Measurements from ENCODE around the gene CTCF. TPM values are rescaled to one million over a fixed set of nuclear protein-coding genes. Genes with fewer than 3 reads are reported as not detected.

CTCF gene
- total RNA-seq, 2 donors from 2014 or later: 54.3 to 72.4 TPM

GRCh38 chr16:67667453-67667816 lies 105.1 kb downstream of the CTCF start:
- peak overlapping the region; percentile 80 for H3K4me3 Mint-ChIP-seq
- H3K27me3 Mint-ChIP-seq: no peaks in the 10 kb centered on the region
- H3K27ac Mint-ChIP-seq: peak overlapping the region in 1 of 2 donors; percentile 21
- H3K4me1 Mint-ChIP-seq (ENCODE audit: low read depth in 2 of 2): peaks cover 6 to 12% of the 10 kb centered on the region in 2 donors
- H3K36me3 Mint-ChIP-seq: no peaks in the 10 kb centered on the region
- ATAC-seq (no peak), DNase-seq (ENCODE audit: low spot score) (no peak)
- no peaks in the 10 kb centered on the region for H3K9me3 Mint-ChIP-seq

GRCh38 chr16:67667817-67668494 lies 105.6 kb downstream of the CTCF start:
- H3K4me3 Mint-ChIP-seq: no peak overlapping the region
- peak; percentile 83 to 84 for ATAC-seq
- H3K9me3 Mint-ChIP-seq: no peaks in the 10 kb centered on the region
- no peak overlapping the region for H3K27ac Mint-ChIP-seq
- no peaks in the 10 kb centered on the region for H3K27me3 Mint-ChIP-seq
- H3K4me1 Mint-ChIP-seq (ENCODE audit: low read depth in 2 of 2): peaks cover 6 to 17% of the 10 kb centered on the region in 2 donors
- DNase-seq (ENCODE audit: low spot score): peak; percentile 83
- no peaks in the 10 kb centered on the region for H3K36me3 Mint-ChIP-seq

- no peaks in the 10 kb centered on the region for H3K27me3 Mint-ChIP-seq
- no peaks in the 10 kb centered on the region for H3K9me3 Mint-ChIP-seq
- no peak for ATAC-seq
- peak; percentile 51 for DNase-seq (ENCODE audit: low spot score)
- no peak overlapping the region for H3K4me3 Mint-ChIP-seq
- H3K27ac Mint-ChIP-seq: no peak overlapping the region
- peaks cover 6 to 17% of the 10 kb centered on the region in 2 donors for H3K4me1 Mint-ChIP-seq (ENCODE audit: low read depth in 2 of 2)
- no peaks in the 10 kb centered on the region for H3K36me3 Mint-ChIP-seq
Observed at GRCh38 chr16:67668495-67669157, 106.3 kb downstream of the CTCF start.

- Mint-ChIP-seq H3K4me3 (no peak overlapping the region), H3K27ac (peak overlapping the region in 1 of 2 donors; percentile 57), H3K27me3 (no peaks in the 10 kb centered on the region), H3K36me3 (no peaks in the 10 kb centered on the region), H3K4me1 (ENCODE audit: low read depth in 2 of 2) (peaks cover 6 to 11% of the 10 kb centered on the region in 2 donors), H3K9me3 (no peaks in the 10 kb centered on the region)
- DNase-seq (ENCODE audit: low spot score) (peak; percentile 49), ATAC-seq (no peak)
Observed at GRCh38 chr16:67669499-67670101, 107.3 kb downstream of the CTCF start.

GRCh38 chr16:67672306-67672705 lies 110.0 kb downstream of the CTCF start:
- H3K4me3 Mint-ChIP-seq: no peak overlapping the region

GRCh38 chr16:67672739-67673662 lies 110.7 kb downstream of the CTCF start:
- no peaks in the 10 kb centered on the region for H3K9me3 Mint-ChIP-seq
- no peaks in the 10 kb centered on the region for H3K36me3 Mint-ChIP-seq
- no peaks in the 10 kb centered on the region for H3K27me3 Mint-ChIP-seq
- DNase-seq (ENCODE audit: low spot score) (no peak), ATAC-seq (peak; percentile 37 to 59)
- no peak overlapping the region for H3K4me3 Mint-ChIP-seq
- peaks cover 0 to 5% of the 10 kb centered on the region in 2 donors for H3K4me1 Mint-ChIP-seq (ENCODE audit: low read depth in 2 of 2)
- no peak overlapping the region for H3K27ac Mint-ChIP-seq

More at GRCh38 chr16:67672306-67672705, 110.0 kb downstream of the CTCF start:
- Mint-ChIP-seq H3K27ac (no peak overlapping the region), H3K27me3 (no peaks in the 10 kb centered on the region), H3K4me1 (ENCODE audit: low read depth in 2 of 2) (peaks cover 0 to 5% of the 10 kb centered on the region in 2 donors), H3K9me3 (no peaks in the 10 kb centered on the region), H3K36me3 (no peaks in the 10 kb centered on the region)
- ATAC-seq: no peak
- no peak for DNase-seq (ENCODE audit: low spot score)

GRCh38 chr16:67673712-67674580 lies 111.6 kb downstream of the CTCF start:
- H3K27me3 Mint-ChIP-seq: no peaks in the 10 kb centered on the region
- H3K36me3 Mint-ChIP-seq: no peaks in the 10 kb centered on the region
- no peaks in the 10 kb centered on the region for H3K9me3 Mint-ChIP-seq
- DNase-seq (ENCODE audit: low spot score): no peak
- ATAC-seq: no peak
- peak overlapping the region in 1 of 2 donors; percentile 72 for H3K27ac Mint-ChIP-seq
- no peak overlapping the region for H3K4me3 Mint-ChIP-seq
- H3K4me1 Mint-ChIP-seq (ENCODE audit: low read depth in 2 of 2): peaks cover 0 to 5% of the 10 kb centered on the region in 2 donors

- no peak overlapping the region for H3K27ac Mint-ChIP-seq
- H3K36me3 Mint-ChIP-seq: no peaks in the 10 kb centered on the region
- DNase-seq (ENCODE audit: low spot score) (no peak), ATAC-seq (peak in 1 of 2 donors; percentile 29)
- no peaks in the 10 kb centered on the region for H3K27me3 Mint-ChIP-seq
- H3K9me3 Mint-ChIP-seq: no peaks in the 10 kb centered on the region
- H3K4me1 Mint-ChIP-seq (ENCODE audit: low read depth in 2 of 2): peaks cover 0 to 5% of the 10 kb centered on the region in 2 donors
- H3K4me3 Mint-ChIP-seq: no peak overlapping the region
Observed at GRCh38 chr16:67674851-67675578, 112.7 kb downstream of the CTCF start.

- ATAC-seq: no peak
- H3K9me3 Mint-ChIP-seq: no peaks in the 10 kb centered on the region
- no peak overlapping the region for H3K27ac Mint-ChIP-seq
- H3K27me3 Mint-ChIP-seq: no peaks in the 10 kb centered on the region
- H3K4me3 Mint-ChIP-seq: no peak overlapping the region
- H3K36me3 Mint-ChIP-seq: no peaks in the 10 kb centered on the region
- H3K4me1 Mint-ChIP-seq (ENCODE audit: low read depth in 2 of 2): peaks cover 0 to 5% of the 10 kb centered on the region in 2 donors
- no peak for DNase-seq (ENCODE audit: low spot score)
Observed at GRCh38 chr16:67675579-67675935, 113.2 kb downstream of the CTCF start.

GRCh38 chr16:67675999-67676398 lies 113.7 kb downstream of the CTCF start:
- H3K9me3 Mint-ChIP-seq: no peaks in the 10 kb centered on the region
- peaks cover 0 to 5% of the 10 kb centered on the region in 2 donors for H3K4me1 Mint-ChIP-seq (ENCODE audit: low read depth in 2 of 2)
- H3K4me3 Mint-ChIP-seq: no peak overlapping the region
- H3K36me3 Mint-ChIP-seq: no peaks in the 10 kb centered on the region
- no peak overlapping the region for H3K27ac Mint-ChIP-seq
- H3K27me3 Mint-ChIP-seq: no peaks in the 10 kb centered on the region
- ATAC-seq (no peak), DNase-seq (ENCODE audit: low spot score) (no peak)

- Mint-ChIP-seq H3K4me1 (ENCODE audit: low read depth in 2 of 2) (peaks cover 0 to 5% of the 10 kb centered on the region in 2 donors), H3K4me3 (no peak overlapping the region), H3K9me3 (no peaks in the 10 kb centered on the region), H3K27me3 (no peaks in the 10 kb centered on the region), H3K27ac (no peak overlapping the region), H3K36me3 (no peaks in the 10 kb centered on the region)
- ATAC-seq: no peak
- DNase-seq (ENCODE audit: low spot score): no peak
Observed at GRCh38 chr16:67676516-67676915, 114.2 kb downstream of the CTCF start.

GRCh38 chr16:67676939-67677338 lies 114.6 kb downstream of the CTCF start:
- H3K4me1 Mint-ChIP-seq (ENCODE audit: low read depth in 2 of 2): peaks cover 0 to 5% of the 10 kb centered on the region in 2 donors
- no peaks in the 10 kb centered on the region for H3K27me3 Mint-ChIP-seq
- no peaks in the 10 kb centered on the region for H3K36me3 Mint-ChIP-seq
- H3K4me3 Mint-ChIP-seq: no peak overlapping the region
- ATAC-seq (no peak), DNase-seq (ENCODE audit: low spot score) (no peak)
- H3K27ac Mint-ChIP-seq: no peak overlapping the region
- H3K9me3 Mint-ChIP-seq: no peaks in the 10 kb centered on the region

Data from natural killer cell treated with Interleukin-12 subunit alpha and Interleukin-12 subunit beta and Interleukin-15 and Interleukin-18, amount 100 ng/mL, for 72 hours (primary cell).